ENCODE measurements around the gene FAM83D. TPM values are rescaled to one million over a fixed set of nuclear protein-coding genes. Genes with fewer than 3 reads are reported as not detected.
"Not testable (repeated sequence)": the region's sequence is repeated elsewhere in the genome, so short reads cannot be mapped to it uniquely, and the experiment has no call there.

FAM83D gene
- total RNA-seq, 3 donors from 2014 or later, result 0.33 to 0.64 (median 0.59) TPM

GRCh38 chr20:38957235-38957876 is 31.1 kb downstream of the FAM83D start:
- no peaks in the 10 kb centered on the region for H3K36me3 ChIP-seq
- intact Hi-C loops (cut with DNase I; ENCODE audit: low total_unique reads), result no loop called here
- no peaks in the 10 kb centered on the region for H3K27me3 ChIP-seq
- no peak for TF ChIP-seq POLR2AphosphoS5 (IDR thresholded peaks at IDR 0.05)
- TF ChIP-seq POLR2A (IDR thresholded peaks at IDR 0.05), result no peak
- no peak for TF ChIP-seq CTCF (IDR thresholded peaks at IDR 0.05)
- H3K4me3 ChIP-seq, result no peak overlapping the region
- H3K9me3 ChIP-seq, result no peaks in the 10 kb centered on the region
- no peak overlapping the region for H3K27ac ChIP-seq
- DNase-seq (ENCODE audit: low spot score in 2 of 2), result no peak
- H3K4me1 ChIP-seq, result no peaks in the 10 kb centered on the region

GRCh38 chr20:38957915-38958485 is 31.8 kb downstream of the FAM83D start:
- DNase-seq (ENCODE audit: low spot score in 2 of 2), result no peak
- peaks cover 0 to 2% of the 10 kb centered on the region in 2 donors for H3K4me1 ChIP-seq
- TF ChIP-seq POLR2AphosphoS5 (IDR thresholded peaks at IDR 0.05) (no peak), POLR2A (IDR thresholded peaks at IDR 0.05) (no peak), CTCF (IDR thresholded peaks at IDR 0.05) (no peak)
- no peak overlapping the region for H3K27ac ChIP-seq
- H3K36me3 ChIP-seq, result no peaks in the 10 kb centered on the region
- H3K9me3 ChIP-seq, result no peaks in the 10 kb centered on the region
- H3K4me3 ChIP-seq, result no peak overlapping the region
- intact Hi-C loops (cut with DNase I; ENCODE audit: low total_unique reads), result no loop called here
- H3K27me3 ChIP-seq, result no peaks in the 10 kb centered on the region

GRCh38 chr20:38960187-38960687 is 34.0 kb downstream of the FAM83D start:
- H3K4me3 ChIP-seq; H3K36me3 ChIP-seq; H3K9me3 ChIP-seq; H3K27ac ChIP-seq; H3K4me1 ChIP-seq; intact Hi-C loops (cut with DNase I; ENCODE audit: low total_unique reads); H3K27me3 ChIP-seq; DNase-seq (ENCODE audit: low spot score in 2 of 2): not testable (repeated sequence)

- Histone ChIP-seq H3K4me1 (peaks cover 0 to 6% of the 10 kb centered on the region in 2 donors), H3K36me3 (no peaks in the 10 kb centered on the region), H3K9me3 (no peaks in the 10 kb centered on the region), H3K27me3 (no peaks in the 10 kb centered on the region), H3K27ac (peak overlapping the region; percentile 92), H3K4me3 (peak overlapping the region; percentile 93 to 99 (median 95))
- intact Hi-C loops (cut with DNase I; ENCODE audit: low total_unique reads), result no loop called here
- DNase-seq (ENCODE audit: low spot score in 2 of 2), result no peak
- no peak for TF ChIP-seq POLR2AphosphoS5 (IDR thresholded peaks at IDR 0.05)
- TF ChIP-seq POLR2A (IDR thresholded peaks at IDR 0.05), result peak; percentile 11
Measured at GRCh38 chr20:38961530-38962043, 35.4 kb downstream of the FAM83D start.

GRCh38 chr20:38962044-38962927 is 36.1 kb downstream of the FAM83D start, which contains the start of gene DHX35:
Gene DHX35, plus strand, starts transcription at chr20:38962344. Its CDS starts 24 bp downstream, at chr20:38962368.
- H3K9me3 ChIP-seq, result no peaks in the 10 kb centered on the region
- H3K4me3 ChIP-seq, result peak within 1 kb of the TSS; percentile 93 to 99 (median 95)
- H3K27ac ChIP-seq, result peak within 1 kb of the TSS; percentile 92
- TF ChIP-seq POLR2A (IDR thresholded peaks at IDR 0.05) (no peak), POLR2AphosphoS5 (IDR thresholded peaks at IDR 0.05) (peak; percentile 46 to 80 (median 55))
- H3K4me1 ChIP-seq, result peaks cover 0 to 6% of the 10 kb centered on the region in 2 donors
- H3K27me3 ChIP-seq, result no peaks in the 10 kb centered on the region
- peak; percentile 96 to 98 for DNase-seq (ENCODE audit: low spot score in 2 of 2)
- no peaks in the 10 kb centered on the region for H3K36me3 ChIP-seq
- intact Hi-C loops (cut with DNase I; ENCODE audit: low total_unique reads), result no loop called here

GRCh38 chr20:38962928-38963401 is 36.7 kb downstream of the FAM83D start:
- TF ChIP-seq CTCF (IDR thresholded peaks at IDR 0.05), result no peak
- no peak for TF ChIP-seq POLR2AphosphoS5 (IDR thresholded peaks at IDR 0.05)
- TF ChIP-seq POLR2A (IDR thresholded peaks at IDR 0.05), result no peak
- peak overlapping the region in 1 of 2 donors; percentile 92 for H3K27ac ChIP-seq
- no peaks in the 10 kb centered on the region for H3K9me3 ChIP-seq
- H3K27me3 ChIP-seq, result no peaks in the 10 kb centered on the region
- H3K4me1 ChIP-seq, result peaks cover 0 to 6% of the 10 kb centered on the region in 2 donors
- no peak for DNase-seq (ENCODE audit: low spot score in 2 of 2)
- no peaks in the 10 kb centered on the region for H3K36me3 ChIP-seq
- peak overlapping the region; percentile 93 to 99 (median 95) for H3K4me3 ChIP-seq
- intact Hi-C loops (cut with DNase I; ENCODE audit: low total_unique reads), result no loop called here

Data from breast epithelium (tissue), 4 donors.